Peyer's patch (tissue), 4 donors: ENCODE results near the gene TBCC.

ENCODE experiments used
- CTCF ChIP-seq, 6 experiments: fragments of 450-650 bp in 4 of 6; fragments of 200-600 bp in 2 of 6; sonication (generic) in 1 of 6; IDR thresholded peaks; one replicate each; pipeline ENCODE4 v1.5.1; 2017 to 2019; ENCODE audit warnings: antibody characterized with exemption in 6 of 6, mild to moderate bottlenecking in 3 of 6, moderate library complexity in 1 of 6
- POLR2A ChIP-seq, 2 donors: fragments of 450-650 bp; IDR thresholded peaks; one replicate each; pipeline ENCODE4 v1.5.1; 2017; ENCODE audit warnings: antibody characterized with exemption in 2 of 2, mild to moderate bottlenecking in 2 of 2, moderate library complexity in 2 of 2

- TF ChIP-seq POLR2A (IDR thresholded peaks at IDR 0.05) (no peak), CTCF (IDR thresholded peaks at IDR 0.05) (no peak)
These were observed 2.4 kb upstream of the TBCC start for GRCh38 chr6:42748203-42748898.
